22Rv1 (cell line): ENCODE results near the gene ST8SIA1.

Experiments
- CTCF ChIP-seq: fragments of 450-650 bp; IDR thresholded peaks from 2 replicates; pipeline ENCODE4 v1.5.1; 2017; ENCODE audit warnings: mild to moderate bottlenecking
- ZFX ChIP-seq: fragments of 450-650 bp; IDR thresholded peaks from 2 replicates; pipeline ENCODE4 v1.6.1; 2017; ENCODE audit warnings: antibody characterized with exemption, borderline replicate concordance

GRCh38 chr12:22357531-22357930, 23.0 kb upstream of the ST8SIA1 start:
- TF ChIP-seq CTCF (no peak), ZFX (no peak)
